ENCODE results near the gene HNRNPA1. TPM values are rescaled to one million over a fixed set of nuclear protein-coding genes. Genes with fewer than 3 reads are reported as not detected.
A peak's percentile ranks its signal among the peaks of the same experiment; 100 is the strongest.

HNRNPA1 gene
- total and polyA plus RNA-seq, 9 of the 15 experiments (the other 6 are each of a cell fraction or from before 2014, with no cell fraction given), result 1,166 to 2,703 (median 1,815) TPM

- TF ChIP-seq ZNF518B (CRISPR knock-in tag; IDR thresholded peaks at IDR 0.05) (no peak), TOE1 (IDR thresholded peaks at IDR 0.05; ENCODE audit: borderline replicate concordance) (peak; percentile 19), TOE1 (CRISPR knock-in tag; IDR thresholded peaks at IDR 0.05; ENCODE audit: borderline replicate concordance, low read depth) (0 out of 2 replicates have a peak, but pooled peaks have one; percentile 47), CBFA2T2 (conservative IDR thresholded peaks at IDR 0.05) (peak; percentile 53), NCOR1 (IDR thresholded peaks at IDR 0.05) (no peak; the same call in 1 of the 2 replicates), ZSCAN32 (CRISPR knock-in tag; IDR thresholded peaks at IDR 0.05) (peak; percentile 33; the same call in 1 of the 2 replicates), JUNB (CRISPR knock-in tag; conservative IDR thresholded peaks at IDR 0.05) (no peak), ZNF253 (CRISPR knock-in tag; conservative IDR thresholded peaks at IDR 0.05) (no peak), NR2C2 (CRISPR knock-in tag; IDR thresholded peaks at IDR 0.05) (no peak), NR2C2 (tag; IDR thresholded peaks at IDR 0.05) (peak; percentile 81), GTF3C2 (IDR thresholded peaks at IDR 0.05; ENCODE audit: borderline replicate concordance, extremely low read depth, insufficient read length) (no peak), ETV5 (CRISPR knock-in tag; IDR thresholded peaks at IDR 0.05; ENCODE audit: low read depth) (no peak; the same call in 1 of the 2 replicates), ZNF589 (CRISPR knock-in tag; IDR thresholded peaks at IDR 0.05; ENCODE audit: low read depth) (no peak), RUNX1 (IDR thresholded peaks at IDR 0.05; ENCODE audit: low read depth) (no peak), MTA1 (IDR thresholded peaks at IDR 0.05; ENCODE audit: borderline replicate concordance) (0 out of 2 replicates have a peak, but pooled peaks have one; percentile 41), THAP12 (CRISPR knock-in tag; IDR thresholded peaks at IDR 0.05) (peak; percentile 76), GATA2 (CRISPR knock-in tag; IDR thresholded peaks at IDR 0.05) (peak; percentile 48; the same call in 1 of the 2 replicates)
These were observed 44.3 kb downstream of the HNRNPA1 start, which contains the start of gene COPZ1 (continued) for GRCh38 chr12:54324617-54325441.

All from K562 (cell line).